Measurements from ENCODE around the gene SPAG17.

SPAG17 gene

GRCh38 chr1:118145721-118146120 is 39.3 kb downstream of the SPAG17 start:
- H3K4me1 ChIP-seq (ENCODE audit: control insufficient read depth, insufficient read depth, low read length) = 0 out of 2 replicates have a peak, but pooled peaks cover 6% of the 10 kb centered on the region
- peaks cover 3% of the 10 kb centered on the region; the same call in 1 of the 2 replicates for H3K9me3 ChIP-seq (ENCODE audit: control insufficient read depth, insufficient read depth, low read depth, low read length)
- H3K9ac ChIP-seq (ENCODE audit: low read length) = no peak overlapping the region
- no peak overlapping the region for H3K4me3 ChIP-seq (ENCODE audit: low read depth, low read length)
- no peaks in the 10 kb centered on the region for H3K36me3 ChIP-seq (ENCODE audit: control insufficient read depth, insufficient read depth, low read length)
- no peak overlapping the region for H3K27ac ChIP-seq (ENCODE audit: low read depth, low read length)
- H3K27me3 ChIP-seq (ENCODE audit: control insufficient read depth, insufficient read depth, low read length) = no peaks in the 10 kb centered on the region

- Histone ChIP-seq H3K27ac (ENCODE audit: low read depth, low read length) (no peak overlapping the region), H3K9ac (ENCODE audit: low read length) (no peak overlapping the region), H3K9me3 (ENCODE audit: control insufficient read depth, insufficient read depth, low read depth, low read length) (peaks cover 3% of the 10 kb centered on the region; the same call in 1 of the 2 replicates), H3K36me3 (ENCODE audit: control insufficient read depth, insufficient read depth, low read length) (no peaks in the 10 kb centered on the region), H3K27me3 (ENCODE audit: control insufficient read depth, insufficient read depth, low read length) (no peaks in the 10 kb centered on the region), H3K4me3 (ENCODE audit: low read depth, low read length) (no peak overlapping the region), H3K4me1 (ENCODE audit: control insufficient read depth, insufficient read depth, low read length) (0 out of 2 replicates have a peak, but pooled peaks cover 6% of the 10 kb centered on the region)
Measured at GRCh38 chr1:118144684-118145083, 40.3 kb downstream of the SPAG17 start.

GRCh38 chr1:118143831-118144230 is 41.2 kb downstream of the SPAG17 start:
- Histone ChIP-seq H3K4me3 (ENCODE audit: low read depth, low read length) (no peak overlapping the region), H3K27ac (ENCODE audit: low read depth, low read length) (no peak overlapping the region), H3K9ac (ENCODE audit: low read length) (no peak overlapping the region), H3K36me3 (ENCODE audit: control insufficient read depth, insufficient read depth, low read length) (no peaks in the 10 kb centered on the region), H3K4me1 (ENCODE audit: control insufficient read depth, insufficient read depth, low read length) (0 out of 2 replicates have a peak, but pooled peaks cover 6% of the 10 kb centered on the region), H3K27me3 (ENCODE audit: control insufficient read depth, insufficient read depth, low read length) (no peaks in the 10 kb centered on the region), H3K9me3 (ENCODE audit: control insufficient read depth, insufficient read depth, low read depth, low read length) (peaks cover 3% of the 10 kb centered on the region; the same call in 1 of the 2 replicates)

- no peak overlapping the region for H3K27ac ChIP-seq (ENCODE audit: low read depth, low read length)
Measured at GRCh38 chr1:118143121-118143520, 41.9 kb downstream of the SPAG17 start.

GRCh38 chr1:118142546-118142945 is 42.5 kb downstream of the SPAG17 start:
- no peak overlapping the region for H3K27ac ChIP-seq (ENCODE audit: low read depth, low read length)
- no peaks in the 10 kb centered on the region for H3K9me3 ChIP-seq (ENCODE audit: control insufficient read depth, insufficient read depth, low read depth, low read length)
- no peaks in the 10 kb centered on the region for H3K36me3 ChIP-seq (ENCODE audit: control insufficient read depth, insufficient read depth, low read length)
- no peak overlapping the region for H3K9ac ChIP-seq (ENCODE audit: low read length)
- no peaks in the 10 kb centered on the region for H3K27me3 ChIP-seq (ENCODE audit: control insufficient read depth, insufficient read depth, low read length)
- H3K4me3 ChIP-seq (ENCODE audit: low read depth, low read length) = no peak overlapping the region
- 0 out of 2 replicates have a peak, but pooled peaks cover 6% of the 10 kb centered on the region for H3K4me1 ChIP-seq (ENCODE audit: control insufficient read depth, insufficient read depth, low read length)

More at GRCh38 chr1:118143121-118143520, 41.9 kb downstream of the SPAG17 start:
- Histone ChIP-seq H3K9ac (ENCODE audit: low read length) (no peak overlapping the region), H3K9me3 (ENCODE audit: control insufficient read depth, insufficient read depth, low read depth, low read length) (no peaks in the 10 kb centered on the region), H3K27me3 (ENCODE audit: control insufficient read depth, insufficient read depth, low read length) (no peaks in the 10 kb centered on the region), H3K36me3 (ENCODE audit: control insufficient read depth, insufficient read depth, low read length) (no peaks in the 10 kb centered on the region), H3K4me1 (ENCODE audit: control insufficient read depth, insufficient read depth, low read length) (0 out of 2 replicates have a peak, but pooled peaks cover 6% of the 10 kb centered on the region), H3K4me3 (ENCODE audit: low read depth, low read length) (no peak overlapping the region)

- Histone ChIP-seq H3K4me3 (ENCODE audit: low read depth, low read length) (no peak overlapping the region), H3K27me3 (ENCODE audit: control insufficient read depth, insufficient read depth, low read length) (no peaks in the 10 kb centered on the region), H3K4me1 (ENCODE audit: control insufficient read depth, insufficient read depth, low read length) (peaks cover 10% of the 10 kb centered on the region), H3K36me3 (ENCODE audit: control insufficient read depth, insufficient read depth, low read length) (no peaks in the 10 kb centered on the region), H3K9ac (ENCODE audit: low read length) (no peak overlapping the region), H3K9me3 (ENCODE audit: control insufficient read depth, insufficient read depth, low read depth, low read length) (no peaks in the 10 kb centered on the region), H3K27ac (ENCODE audit: low read depth, low read length) (no peak overlapping the region)
Measured at GRCh38 chr1:118137900-118138299, 47.1 kb downstream of the SPAG17 start.

GRCh38 chr1:118136187-118136941 is 48.7 kb downstream of the SPAG17 start:
- no peaks in the 10 kb centered on the region for H3K36me3 ChIP-seq (ENCODE audit: control insufficient read depth, insufficient read depth, low read length)
- H3K4me1 ChIP-seq (ENCODE audit: control insufficient read depth, insufficient read depth, low read length) = peaks cover 10% of the 10 kb centered on the region
- no peaks in the 10 kb centered on the region for H3K9me3 ChIP-seq (ENCODE audit: control insufficient read depth, insufficient read depth, low read depth, low read length)
- no peak overlapping the region for H3K27ac ChIP-seq (ENCODE audit: low read depth, low read length)
- no peak overlapping the region for H3K4me3 ChIP-seq (ENCODE audit: low read depth, low read length)
- H3K27me3 ChIP-seq (ENCODE audit: control insufficient read depth, insufficient read depth, low read length) = no peaks in the 10 kb centered on the region
- no peak overlapping the region for H3K9ac ChIP-seq (ENCODE audit: low read length)

GRCh38 chr1:118132000-118132399 is 53.0 kb downstream of the SPAG17 start:
- no peaks in the 10 kb centered on the region for H3K27me3 ChIP-seq (ENCODE audit: control insufficient read depth, insufficient read depth, low read length)
- H3K9me3 ChIP-seq (ENCODE audit: control insufficient read depth, insufficient read depth, low read depth, low read length) = no peaks in the 10 kb centered on the region
- H3K4me3 ChIP-seq (ENCODE audit: low read depth, low read length) = no peak overlapping the region
- H3K9ac ChIP-seq (ENCODE audit: low read length) = no peak overlapping the region
- no peak overlapping the region for H3K27ac ChIP-seq (ENCODE audit: low read depth, low read length)
- H3K4me1 ChIP-seq (ENCODE audit: control insufficient read depth, insufficient read depth, low read length) = peaks cover 10% of the 10 kb centered on the region
- H3K36me3 ChIP-seq (ENCODE audit: control insufficient read depth, insufficient read depth, low read length) = no peaks in the 10 kb centered on the region

GRCh38 chr1:118128761-118129160 is 56.3 kb downstream of the SPAG17 start:
- no peaks in the 10 kb centered on the region for H3K27me3 ChIP-seq (ENCODE audit: control insufficient read depth, insufficient read depth, low read length)
- no peaks in the 10 kb centered on the region for H3K4me1 ChIP-seq (ENCODE audit: control insufficient read depth, insufficient read depth, low read length)
- no peak overlapping the region for H3K9ac ChIP-seq (ENCODE audit: low read length)
- no peaks in the 10 kb centered on the region for H3K36me3 ChIP-seq (ENCODE audit: control insufficient read depth, insufficient read depth, low read length)
- H3K4me3 ChIP-seq (ENCODE audit: low read depth, low read length) = no peak overlapping the region
- no peak overlapping the region for H3K27ac ChIP-seq (ENCODE audit: low read depth, low read length)
- no peaks in the 10 kb centered on the region for H3K9me3 ChIP-seq (ENCODE audit: control insufficient read depth, insufficient read depth, low read depth, low read length)

- Histone ChIP-seq H3K27me3 (ENCODE audit: control insufficient read depth, insufficient read depth, low read length) (no peaks in the 10 kb centered on the region), H3K9me3 (ENCODE audit: control insufficient read depth, insufficient read depth, low read depth, low read length) (no peaks in the 10 kb centered on the region), H3K4me3 (ENCODE audit: low read depth, low read length) (no peak overlapping the region), H3K4me1 (ENCODE audit: control insufficient read depth, insufficient read depth, low read length) (no peaks in the 10 kb centered on the region), H3K27ac (ENCODE audit: low read depth, low read length) (no peak overlapping the region), H3K9ac (ENCODE audit: low read length) (no peak overlapping the region), H3K36me3 (ENCODE audit: control insufficient read depth, insufficient read depth, low read length) (no peaks in the 10 kb centered on the region)
Measured at GRCh38 chr1:118124064-118124463, 61.0 kb downstream of the SPAG17 start.

GRCh38 chr1:118123116-118123839 is 61.8 kb downstream of the SPAG17 start:
- Histone ChIP-seq H3K9ac (ENCODE audit: low read length) (no peak overlapping the region), H3K9me3 (ENCODE audit: control insufficient read depth, insufficient read depth, low read depth, low read length) (no peaks in the 10 kb centered on the region), H3K4me1 (ENCODE audit: control insufficient read depth, insufficient read depth, low read length) (no peaks in the 10 kb centered on the region), H3K36me3 (ENCODE audit: control insufficient read depth, insufficient read depth, low read length) (no peaks in the 10 kb centered on the region), H3K4me3 (ENCODE audit: low read depth, low read length) (no peak overlapping the region), H3K27me3 (ENCODE audit: control insufficient read depth, insufficient read depth, low read length) (no peaks in the 10 kb centered on the region), H3K27ac (ENCODE audit: low read depth, low read length) (no peak overlapping the region)
